IPS DF 19.7 (cell line): ENCODE results near the gene DENND1A.

Experiments
- DNase-seq: peaks from one replicate; pipeline ENCODE4 v3.0.0-alpha.2; 2013; ENCODE audit warnings: low read depth, low spot score

Gene DENND1A

GRCh38 chr9:123371805-123372590, 557.9 kb downstream of the DENND1A start:
- no peak for DNase-seq

GRCh38 chr9:123371228-123371584, 558.7 kb downstream of the DENND1A start:
- DNase-seq = no peak

- no peak for DNase-seq
Measured at GRCh38 chr9:123370526-123371227, 559.2 kb downstream of the DENND1A start.

- DNase-seq = no peak
Measured at GRCh38 chr9:123370108-123370507, 559.8 kb downstream of the DENND1A start.

GRCh38 chr9:123369296-123369695, 560.6 kb downstream of the DENND1A start:
- no peak for DNase-seq

DNA sequence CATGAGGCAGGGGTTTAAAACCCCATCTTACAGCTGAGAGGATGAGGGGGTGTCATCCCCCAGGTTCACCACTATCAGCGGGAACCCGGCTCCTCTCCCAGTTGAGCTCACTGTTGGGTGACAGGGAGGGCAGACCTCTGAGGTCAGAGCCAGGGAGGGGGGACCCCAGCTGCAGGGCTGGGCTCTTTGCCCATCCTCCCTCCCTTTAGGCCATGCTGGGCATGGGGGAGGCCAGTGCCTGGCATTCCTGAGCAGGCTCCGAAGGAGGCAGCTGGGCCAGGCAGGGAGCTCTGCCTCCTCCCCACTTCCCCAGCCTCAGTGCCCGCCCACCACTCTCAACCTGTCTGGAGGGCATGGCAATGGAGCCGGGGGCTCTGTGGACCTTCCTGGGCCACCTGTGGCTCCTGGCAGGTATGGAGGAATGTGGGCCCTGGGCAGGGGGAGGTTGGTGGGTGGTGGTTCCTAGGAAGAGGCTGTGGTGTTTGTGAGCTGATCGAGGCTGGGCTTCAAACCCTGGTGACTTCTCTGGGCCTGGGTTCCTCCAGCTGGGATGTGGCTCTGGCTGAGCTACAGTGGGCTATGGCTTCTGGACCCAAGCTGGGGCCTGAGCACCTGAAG, 561.3 kb downstream of the DENND1A start:
- no peak for DNase-seq

DNA sequence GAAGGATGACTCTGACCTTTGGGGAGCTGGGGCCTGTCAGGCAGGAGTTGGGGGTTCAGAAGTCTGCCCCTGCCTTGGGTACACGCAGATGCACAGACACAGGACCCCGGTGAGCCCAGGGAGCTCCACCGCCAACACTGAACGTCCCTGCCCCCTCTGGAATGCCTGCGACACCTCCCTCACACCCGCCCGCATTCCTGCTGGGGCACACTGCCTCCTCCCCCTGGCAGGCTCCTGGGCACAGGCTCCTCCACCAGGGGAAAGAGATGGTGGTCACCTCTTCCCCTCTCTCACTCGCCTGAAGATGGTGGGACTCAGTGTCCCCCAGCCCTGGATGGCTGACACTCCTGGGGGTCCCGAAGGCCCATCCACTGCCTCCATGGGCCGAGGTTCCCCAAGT, 561.9 kb downstream of the DENND1A start:
- DNase-seq = no peak

DNA sequence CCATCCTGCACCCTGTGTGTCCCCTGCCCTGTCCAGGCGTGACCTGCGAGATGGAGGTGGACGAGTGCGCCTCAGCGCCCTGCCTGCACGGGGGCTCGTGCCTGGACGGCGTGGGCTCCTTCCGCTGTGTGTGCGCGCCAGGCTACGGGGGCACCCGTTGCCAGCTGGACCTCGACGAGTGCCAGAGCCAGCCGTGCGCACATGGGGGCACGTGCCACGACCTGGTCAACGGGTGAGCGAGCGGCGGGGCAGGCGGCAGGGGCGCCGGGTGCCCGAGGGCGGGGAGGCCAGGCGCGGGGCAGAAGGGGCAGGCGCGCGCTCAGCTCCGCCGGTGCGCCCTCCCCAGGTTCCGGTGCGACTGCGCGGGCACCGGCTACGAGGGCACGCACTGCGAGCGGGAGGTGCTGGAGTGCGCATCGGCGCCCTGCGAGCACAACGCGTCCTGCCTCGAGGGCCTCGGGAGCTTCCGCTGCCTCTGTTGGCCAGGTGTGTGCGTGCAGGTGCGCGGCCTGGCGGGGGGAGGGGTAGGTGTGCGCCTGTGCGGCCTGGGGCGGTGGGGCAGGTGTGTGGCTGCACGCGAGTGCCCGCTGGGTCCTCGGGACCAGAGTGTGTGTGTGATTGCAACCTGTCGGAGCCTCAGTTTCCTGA, 563.9 kb downstream of the DENND1A start:
- no peak for DNase-seq

DNA sequence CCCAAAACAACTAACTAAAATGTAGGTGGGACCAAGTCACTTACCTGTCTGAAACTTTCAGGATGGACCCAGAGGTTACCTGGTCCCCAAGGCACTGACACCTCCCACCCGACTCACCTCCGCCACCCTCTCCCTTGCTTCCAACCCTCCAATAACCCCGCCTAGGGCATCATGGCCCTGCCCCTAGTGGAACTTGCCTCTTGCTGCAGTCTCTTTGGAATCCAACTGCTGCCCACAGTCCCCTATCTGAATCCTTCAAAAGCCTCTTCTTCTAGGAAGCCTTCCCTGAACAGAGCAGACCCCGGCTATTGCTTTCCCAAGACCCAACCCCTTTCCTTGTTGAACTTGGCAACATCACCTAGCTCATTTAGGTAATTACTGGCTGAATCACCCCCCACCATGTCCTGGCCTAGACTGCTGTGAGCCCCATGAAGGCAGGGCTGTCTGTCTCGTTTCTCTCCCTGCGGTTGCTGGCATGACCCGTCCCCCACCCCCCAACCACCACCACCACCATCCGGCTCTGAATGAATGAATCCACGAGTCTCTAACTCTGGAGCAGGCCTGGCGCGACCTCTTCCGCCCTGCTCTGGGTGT, 564.5 kb downstream of the DENND1A start:
- DNase-seq = no peak

- no peak for DNase-seq
Measured at GRCh38 chr9:123364241-123364824, 565.6 kb downstream of the DENND1A start.

DNA sequence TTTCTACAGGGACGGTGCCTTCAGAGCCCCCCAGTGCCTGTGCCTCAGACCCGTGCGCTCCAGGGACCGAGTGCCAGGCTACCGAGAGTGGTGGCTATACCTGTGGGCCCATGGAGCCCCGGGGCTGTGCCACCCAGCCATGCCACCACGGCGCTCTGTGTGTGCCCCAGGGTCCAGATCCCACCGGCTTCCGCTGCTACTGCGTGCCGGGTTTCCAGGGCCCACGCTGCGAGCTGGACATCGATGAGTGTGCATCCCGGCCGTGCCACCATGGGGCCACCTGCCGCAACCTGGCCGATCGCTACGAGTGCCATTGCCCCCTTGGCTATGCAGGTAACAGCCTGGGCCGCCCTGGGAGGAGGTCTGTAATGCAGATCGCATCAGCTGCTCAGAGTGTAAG, 567.1 kb downstream of the DENND1A start:
- no peak for DNase-seq

- DNase-seq = no peak
Measured at GRCh38 chr9:123361731-123362510, 568.0 kb downstream of the DENND1A start.

DNA sequence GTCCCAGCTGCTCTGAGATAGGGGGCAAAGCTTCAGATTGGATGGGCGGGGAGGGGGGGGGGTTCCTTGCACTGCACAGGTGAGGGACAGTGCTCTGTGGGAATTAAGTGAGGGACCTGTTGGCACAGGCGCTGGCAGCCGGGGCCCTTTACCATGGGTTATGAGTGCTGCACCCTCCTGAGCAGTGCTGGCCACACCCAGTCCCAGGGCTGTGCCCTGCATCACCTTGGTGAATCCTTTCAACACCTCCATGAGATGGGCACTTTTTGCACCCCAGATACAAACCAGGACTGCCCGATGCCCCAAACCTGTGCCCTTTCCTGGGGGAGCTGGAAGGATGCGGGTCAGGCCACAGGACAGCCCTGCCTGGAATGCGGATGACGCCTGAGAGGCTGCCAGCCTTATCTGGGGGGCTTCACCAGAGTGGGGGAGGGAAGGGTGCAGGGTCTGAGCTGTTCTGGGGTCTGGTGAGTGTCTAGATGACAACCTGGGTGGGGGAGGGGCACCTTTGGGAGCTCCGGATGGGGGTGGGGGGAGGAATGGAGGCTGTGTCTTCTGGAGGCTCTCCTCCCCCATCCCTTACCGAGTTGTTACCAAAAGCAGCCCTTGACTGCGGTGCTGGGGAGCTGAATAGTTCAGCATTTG, 568.7 kb downstream of the DENND1A start:
- DNase-seq = no peak

GRCh38 chr9:123360161-123361085, 569.5 kb downstream of the DENND1A start:
- peak; percentile 65 for DNase-seq

DNA sequence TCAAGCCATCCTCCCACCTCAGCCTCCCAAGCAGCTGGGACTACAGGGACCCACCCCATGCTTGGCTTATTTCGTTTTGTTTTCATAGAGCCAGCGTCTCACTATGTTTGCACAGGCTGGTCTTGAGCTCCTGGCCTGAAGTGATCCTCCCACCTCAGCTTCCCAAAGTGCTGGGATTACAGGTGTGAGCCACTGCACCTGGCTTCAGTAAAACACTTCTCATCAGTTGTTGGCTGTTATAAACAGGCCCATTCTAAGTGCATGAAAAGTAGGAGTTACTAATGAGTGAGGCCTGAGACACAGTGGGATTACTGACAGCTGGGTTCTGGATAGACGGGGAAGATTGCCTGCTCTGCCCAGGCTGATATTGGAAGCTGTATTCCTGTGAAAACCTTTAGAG, 570.4 kb downstream of the DENND1A start:
- no peak for DNase-seq

DNA sequence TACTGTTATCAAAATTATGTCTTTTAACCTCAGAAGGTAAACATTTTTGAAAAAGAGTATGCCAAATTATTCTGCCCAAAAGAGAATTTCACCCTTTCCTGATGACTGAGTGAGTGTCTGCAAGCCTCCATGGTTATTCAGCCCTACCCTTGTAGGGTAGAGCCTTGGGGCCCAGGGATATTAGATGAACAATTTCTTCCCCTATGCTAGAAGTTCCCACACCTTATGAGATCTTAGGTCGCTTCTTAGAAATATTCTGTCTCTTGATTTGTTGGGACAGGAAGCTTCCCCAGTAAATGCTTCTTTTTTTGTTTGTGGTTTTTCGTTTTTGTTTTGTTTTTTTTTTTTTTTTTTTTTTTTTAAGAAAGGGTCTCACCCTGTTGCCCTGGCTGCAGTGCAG, 570.8 kb downstream of the DENND1A start:
- no peak for DNase-seq

GRCh38 chr9:123358181-123358905, 571.6 kb downstream of the DENND1A start:
- DNase-seq = no peak

DNA sequence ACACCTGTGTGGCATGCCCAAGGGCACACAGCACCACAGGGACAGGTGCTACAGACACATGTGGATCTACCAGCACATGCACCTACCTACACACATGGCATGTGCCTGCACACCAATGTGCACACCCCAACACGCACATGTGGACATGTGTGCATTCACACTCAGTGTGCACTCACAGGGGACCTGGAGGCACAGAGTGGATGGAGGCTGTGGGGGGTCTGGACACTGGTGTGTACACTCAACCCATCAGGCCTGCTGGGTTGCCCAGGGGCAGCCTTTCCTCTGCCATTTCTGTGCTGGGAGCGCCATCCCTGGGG, 572.2 kb downstream of the DENND1A start:
- no peak for DNase-seq
